GM19023 (cell line): ENCODE data around the gene AKIRIN2.
A peak's percentile ranks its signal among the peaks of the same experiment; 100 is the strongest.
"Not testable (repeated sequence)": the region's sequence is repeated elsewhere in the genome, so short reads cannot be mapped to it uniquely, and the experiment has no call there.

Source experiments
- ATAC-seq: cut with Tn5 transposase; IDR thresholded peaks from one replicate; pipeline ENCODE4 v1.9.1; 2021; ENCODE audit warnings: mild to moderate bottlenecking, moderate library complexity; ENCODE audit not compliant: unreplicated experiment

AKIRIN2 gene

GRCh38 chr6:87718662-87719433 lies 16.8 kb upstream of the AKIRIN2 start:
- ATAC-seq, result no peak

GRCh38 chr6:87716928-87717614 lies 15.0 kb upstream of the AKIRIN2 start:
- no peak for ATAC-seq

GRCh38 chr6:87714093-87714842 lies 12.2 kb upstream of the AKIRIN2 start:
- peak; percentile 53 for ATAC-seq

- ATAC-seq, result not testable (repeated sequence)
These were observed 10.7 kb upstream of the AKIRIN2 start for GRCh38 chr6:87712713-87713112.

- no peak for ATAC-seq
These were observed 8.1 kb upstream of the AKIRIN2 start for GRCh38 chr6:87710090-87710489.

- ATAC-seq, result not testable (repeated sequence)
These were observed 6.8 kb upstream of the AKIRIN2 start for GRCh38 chr6:87708581-87709427.

GRCh38 chr6:87706187-87706966 lies 4.3 kb upstream of the AKIRIN2 start:
- no peak for ATAC-seq

GRCh38 chr6:87705070-87705691 lies 3.1 kb upstream of the AKIRIN2 start:
- ATAC-seq, result peak; percentile 57

GRCh38 chr6:87703039-87703438 lies 1.0 kb upstream of the AKIRIN2 start:
- ATAC-seq, result not testable (repeated sequence)

- no peak for ATAC-seq
These were observed 534 bp upstream of the AKIRIN2 start for GRCh38 chr6:87702589-87702945.

- no peak for ATAC-seq
These were observed 723 bp downstream of the AKIRIN2 start for GRCh38 chr6:87701344-87701675.

GRCh38 chr6:87700397-87701343 lies 1.4 kb downstream of the AKIRIN2 start:
- ATAC-seq, result no peak

GRCh38 chr6:87699576-87699975 lies 2.5 kb downstream of the AKIRIN2 start:
- no peak for ATAC-seq

- no peak for ATAC-seq
These were observed 3.5 kb downstream of the AKIRIN2 start for GRCh38 chr6:87698547-87699006.

- no peak for ATAC-seq
These were observed 4.2 kb downstream of the AKIRIN2 start for GRCh38 chr6:87697581-87698546.

GRCh38 chr6:87696817-87697216 lies 5.2 kb downstream of the AKIRIN2 start:
- ATAC-seq, result not testable (repeated sequence)

GRCh38 chr6:87692086-87692485 lies 9.9 kb downstream of the AKIRIN2 start:
- no peak for ATAC-seq
